PC-3 (cell line): ENCODE measurements around the gene TANGO6. TPM values are rescaled to one million over a fixed set of nuclear protein-coding genes. Genes with fewer than 3 reads are reported as not detected.

Experiments used
- ATAC-seq: fragments of 200-7000 bp; cut with Tn5 transposase; 2 replicates; pipeline ENCODE4 v1.9.1; 2020; ENCODE audit warnings: mild to moderate bottlenecking, moderate library complexity
- BruUV-seq: library from RNA; stranded (reverse); fragments of 400-500 nt; replicated peaks from 2 replicates; lab custom pipeline; 2021; lab: Mats Ljungman, UMichigan
- CTCF ChIA-PET: fragments of 300-600 bp; sonication (Branson Sonifier 250); formaldehyde crosslinking; loops from one replicate; lab custom pipeline; 2022; ENCODE audit warnings: antibody characterized with exemption; lab: Charles Lee
- POLR2A ChIA-PET: fragments of 300-600 bp; sonication (Branson Sonifier 250); formaldehyde crosslinking; loops from one replicate; lab custom pipeline; 2022; ENCODE audit warnings: antibody characterized with exemption; ENCODE audit not compliant: unreplicated experiment; lab: Charles Lee
- DNase-seq: peaks from one replicate; pipeline ENCODE4 v3.0.0-alpha.2; 2015
- H2AFZ ChIP-seq: fragments of 300-600 bp; sonication (generic); 2 replicates; pipeline ENCODE4 v1.6.0; 2016; ENCODE audit warnings: antibody characterized with exemption, low read length
- H3F3A ChIP-seq: fragments of 300-600 bp; sonication (generic); one replicate; pipeline ENCODE4 v1.6.0; 2017; ENCODE audit warnings: antibody characterized with exemption, low read length, control low read depth, mild to moderate bottlenecking; ENCODE audit not compliant: unreplicated experiment
- H3K27ac ChIP-seq: fragments of 300-600 bp; sonication (generic); 2 replicates; pipeline ENCODE4 v1.5.1; 2016; ENCODE audit warnings: mild to moderate bottlenecking, low read length
- H3K27me3 ChIP-seq: fragments of 300-600 bp; sonication (generic); 2 replicates; pipeline ENCODE4 v1.6.1; 2016; ENCODE audit warnings: low read length, mixed read lengths
- H3K36me3 ChIP-seq: fragments of 300-600 bp; sonication (generic); 2 replicates; pipeline ENCODE4 v1.6.1; 2016; ENCODE audit warnings: low read depth, mixed run types, low read length, mixed read lengths
- H3K4me1 ChIP-seq: fragments of 300-600 bp; sonication (generic); 2 replicates; pipeline ENCODE4 v1.5.1; 2016; ENCODE audit warnings: low read length; ENCODE audit not compliant: insufficient read depth
- H3K4me2 ChIP-seq: fragments of 300-600 bp; sonication (generic); 2 replicates; pipeline ENCODE4 v1.6.0; 2016; ENCODE audit warnings: low read length
- H3K4me3 ChIP-seq: fragments of 300-600 bp; sonication (generic); 2 replicates; pipeline ENCODE4 v1.5.1; 2016; ENCODE audit warnings: mild to moderate bottlenecking, low read length, mixed read lengths
- H3K79me2 ChIP-seq: fragments of 300-600 bp; sonication (generic); 2 replicates; pipeline ENCODE4 v1.6.1; 2017; ENCODE audit warnings: low read length, mixed read lengths
- H3K9ac ChIP-seq: fragments of 300-600 bp; sonication (generic); 2 replicates; pipeline ENCODE4 v1.6.0; 2016; ENCODE audit warnings: mild to moderate bottlenecking, low read length
- H3K9me2 ChIP-seq: fragments of 300-600 bp; sonication (generic); replicated peaks from 2 replicates; pipeline ENCODE4 v1.6.1; 2016; ENCODE audit warnings: mixed run types, low read length, mixed read lengths
- H3K9me3 ChIP-seq: fragments of 300-600 bp; sonication (generic); 2 replicates; pipeline ENCODE4 v1.6.1; 2016; ENCODE audit warnings: low read length, mixed read lengths
- H4K20me1 ChIP-seq: fragments of 300-600 bp; sonication (generic); 2 replicates; pipeline ENCODE4 v1.6.1; 2016; ENCODE audit warnings: low read length, mixed read lengths
- CTCF ChIP-seq: fragments of 300-600 bp; sonication (generic); conservative IDR thresholded peaks from 2 replicates; pipeline ENCODE4 v1.5.1; 2017; ENCODE audit warnings: antibody characterized with exemption, low read depth, mild to moderate bottlenecking, low read length
- EZH2 ChIP-seq: fragments of 300-600 bp; sonication (generic); IDR thresholded peaks from one replicate; pipeline ENCODE4 v1.6.1; 2017; ENCODE audit warnings: antibody characterized with exemption, mild to moderate bottlenecking, low read length; ENCODE audit not compliant: unreplicated experiment
- EZH2phosphoT487 ChIP-seq: fragments of 300-600 bp; sonication (generic); IDR thresholded peaks from 2 replicates; pipeline ENCODE4 v1.6.1; 2018; ENCODE audit warnings: mild to moderate bottlenecking, antibody characterized with exemption, low read length, borderline replicate concordance
- intact Hi-C: fragments of 100-400 bp; cut with micrococcal nuclease; formaldehyde crosslinking; loops from 2 replicates; pipeline ENCODE4 v1.9.0; 2023
- total RNA-seq: library from RNA; depleted of rRNA; stranded (reverse); fragments of >200 nt; gene quantifications from 2 replicates; pipeline ENCODE4 v1.2.3, GENCODE V29; 2014

TANGO6 gene
- total RNA-seq, 1 experiment from 2014 or later, result 9.4 TPM

GRCh38 chr16:69111216-69111875, 268.0 kb downstream of the TANGO6 start:
- Histone ChIP-seq H4K20me1 (peaks cover 45% of the 10 kb centered on the region), H3K9me3 (no peaks in the 10 kb centered on the region), H2AFZ (no peak overlapping the region), H3K27ac (peak overlapping the region; percentile 32; the same call in 1 of the 2 replicates), H3K4me2 (peak overlapping the region; percentile 31; the same call in 1 of the 2 replicates), H3K4me3 (no peak overlapping the region), H3K4me1 (peaks cover 37% of the 10 kb centered on the region), H3F3A (peaks cover 6% of the 10 kb centered on the region), H3K9ac (no peak overlapping the region), H3K36me3 (peaks cover 63% of the 10 kb centered on the region), H3K79me2 (peaks cover 52% of the 10 kb centered on the region), H3K27me3 (no peaks in the 10 kb centered on the region), H3K9me2 (no peaks in the 10 kb centered on the region)
- ChIA-PET POLR2A (interaction anchor here (0.6 kb wide), 1 partner anchor 91 kb away, joined by 5 read pairs; no protein-coding TSS in a partner anchor), CTCF (no interaction called here)
- ATAC-seq, result no peak
- DNase-seq, result no peak
- BruUV-seq, result no TSS peak
- intact Hi-C loops, result no loop called here
- TF ChIP-seq EZH2phosphoT487, result no peak
- TF ChIP-seq CTCF, result no peak
- TF ChIP-seq EZH2, result no peak

GRCh38 chr16:69111876-69112230, 268.5 kb downstream of the TANGO6 start:
- peaks cover 46% of the 10 kb centered on the region for H3K79me2 ChIP-seq
- peaks cover 67% of the 10 kb centered on the region for H3K36me3 ChIP-seq
- H3K9me3 ChIP-seq, result no peaks in the 10 kb centered on the region
- H3K27ac ChIP-seq, result peak overlapping the region; percentile 32
- no peak overlapping the region for H3K9ac ChIP-seq
- no peaks in the 10 kb centered on the region for H3K27me3 ChIP-seq
- no peak for ATAC-seq
- no peak overlapping the region for H2AFZ ChIP-seq
- H3K4me3 ChIP-seq, result no peak overlapping the region
- peak overlapping the region; percentile 31; the same call in 1 of the 2 replicates for H3K4me2 ChIP-seq
- H3F3A ChIP-seq, result peaks cover 7% of the 10 kb centered on the region
- BruUV-seq, result no TSS peak
- intact Hi-C loops, result no loop called here
- peaks cover 44% of the 10 kb centered on the region for H4K20me1 ChIP-seq
- no peak for TF ChIP-seq EZH2
- no peak for TF ChIP-seq EZH2phosphoT487
- no peak for TF ChIP-seq CTCF
- H3K4me1 ChIP-seq, result peaks cover 37% of the 10 kb centered on the region
- POLR2A ChIA-PET, result no interaction called here
- DNase-seq, result no peak
- no peaks in the 10 kb centered on the region for H3K9me2 ChIP-seq
- CTCF ChIA-PET, result no interaction called here
